ENCODE measurements around the gene KLHL6.

DNA sequence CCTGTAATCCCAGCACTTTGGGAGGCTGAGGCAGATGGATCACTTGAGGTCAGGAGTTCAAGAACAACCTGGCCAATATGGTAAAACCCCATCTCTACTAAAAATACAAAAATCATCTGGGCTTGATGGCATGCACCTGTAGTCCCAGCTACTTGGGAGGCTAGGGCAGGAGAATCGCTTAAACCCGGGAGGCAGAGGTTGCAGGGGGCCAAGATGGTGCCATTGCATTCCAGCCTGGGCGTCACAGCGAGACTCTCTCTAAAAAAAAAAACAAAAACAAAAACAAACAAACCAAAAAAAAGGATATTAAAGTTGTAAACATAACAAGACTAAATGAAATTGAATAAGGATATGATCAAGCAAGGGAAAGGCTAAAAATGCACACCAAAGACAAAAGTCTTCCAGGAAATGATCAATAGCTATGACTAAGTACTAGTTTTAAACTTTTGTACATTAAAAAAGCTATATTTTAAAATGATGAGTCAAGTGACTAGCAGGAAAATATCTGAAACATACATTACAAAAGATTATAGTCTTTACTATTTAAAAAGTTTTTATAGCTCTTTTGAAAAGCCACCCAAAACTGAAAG is 28.6 kb downstream of the KLHL6 start:
- TF ChIP-seq, protein P1, sequence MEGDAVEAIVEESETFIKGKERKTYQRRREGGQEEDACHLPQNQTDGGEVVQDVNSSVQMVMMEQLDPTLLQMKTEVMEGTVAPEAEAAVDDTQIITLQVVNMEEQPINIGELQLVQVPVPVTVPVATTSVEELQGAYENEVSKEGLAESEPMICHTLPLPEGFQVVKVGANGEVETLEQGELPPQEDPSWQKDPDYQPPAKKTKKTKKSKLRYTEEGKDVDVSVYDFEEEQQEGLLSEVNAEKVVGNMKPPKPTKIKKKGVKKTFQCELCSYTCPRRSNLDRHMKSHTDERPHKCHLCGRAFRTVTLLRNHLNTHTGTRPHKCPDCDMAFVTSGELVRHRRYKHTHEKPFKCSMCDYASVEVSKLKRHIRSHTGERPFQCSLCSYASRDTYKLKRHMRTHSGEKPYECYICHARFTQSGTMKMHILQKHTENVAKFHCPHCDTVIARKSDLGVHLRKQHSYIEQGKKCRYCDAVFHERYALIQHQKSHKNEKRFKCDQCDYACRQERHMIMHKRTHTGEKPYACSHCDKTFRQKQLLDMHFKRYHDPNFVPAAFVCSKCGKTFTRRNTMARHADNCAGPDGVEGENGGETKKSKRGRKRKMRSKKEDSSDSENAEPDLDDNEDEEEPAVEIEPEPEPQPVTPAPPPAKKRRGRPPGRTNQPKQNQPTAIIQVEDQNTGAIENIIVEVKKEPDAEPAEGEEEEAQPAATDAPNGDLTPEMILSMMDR (conservative IDR thresholded peaks at IDR 0.05) = no peak
- TF ChIP-seq ZFX (IDR thresholded peaks at IDR 0.05) = no peak
